GM13977 (cell line): ENCODE measurements around the gene TMCC2.

Experiments
- DNase-seq: peaks from one replicate; pipeline ENCODE4 v3.0.0; 2012; ENCODE audit warnings: low spot score
- CTCF ChIP-seq: IDR thresholded peaks from 2 replicates; pipeline ENCODE4 v1.5.1; 2012; ENCODE audit warnings: mild to moderate bottlenecking, control low read depth; ENCODE audit not compliant: insufficient read depth; ENCODE audit errors: extremely low read depth, missing control alignments
- in situ Hi-C: fragments of 300-500 bp; cut with MboI; formaldehyde crosslinking; loops from one replicate; pipeline ENCODE4 v1.12.0; 2022; ENCODE audit warnings: low sequenced_read_pairs, low pct_unique_long_range_greater_than_20kb, mixed read lengths, inconsistent platforms; ENCODE audit not compliant: unreplicated experiment

Gene TMCC2

GRCh38 chr1:205263580-205264190, 35.9 kb downstream of the TMCC2 start:
- in situ Hi-C loops, result loop anchor here (25.0 kb wide), 1 partner anchor 276 kb away; no protein-coding TSS in a partner anchor
- no peak for DNase-seq
- TF ChIP-seq CTCF, result no peak

- in situ Hi-C loops, result loop anchor here (25.0 kb wide), 1 partner anchor 279 kb away; no protein-coding TSS in a partner anchor
- TF ChIP-seq CTCF, result no peak
- DNase-seq, result no peak
These were observed 39.0 kb downstream of the TMCC2 start for GRCh38 chr1:205266611-205267305.

- no peak for TF ChIP-seq CTCF
- in situ Hi-C loops, result loop anchor here (25.0 kb wide), 1 partner anchor 280 kb away; no protein-coding TSS in a partner anchor
- no peak for DNase-seq
These were observed 39.7 kb downstream of the TMCC2 start for GRCh38 chr1:205267306-205267902.

DNA sequence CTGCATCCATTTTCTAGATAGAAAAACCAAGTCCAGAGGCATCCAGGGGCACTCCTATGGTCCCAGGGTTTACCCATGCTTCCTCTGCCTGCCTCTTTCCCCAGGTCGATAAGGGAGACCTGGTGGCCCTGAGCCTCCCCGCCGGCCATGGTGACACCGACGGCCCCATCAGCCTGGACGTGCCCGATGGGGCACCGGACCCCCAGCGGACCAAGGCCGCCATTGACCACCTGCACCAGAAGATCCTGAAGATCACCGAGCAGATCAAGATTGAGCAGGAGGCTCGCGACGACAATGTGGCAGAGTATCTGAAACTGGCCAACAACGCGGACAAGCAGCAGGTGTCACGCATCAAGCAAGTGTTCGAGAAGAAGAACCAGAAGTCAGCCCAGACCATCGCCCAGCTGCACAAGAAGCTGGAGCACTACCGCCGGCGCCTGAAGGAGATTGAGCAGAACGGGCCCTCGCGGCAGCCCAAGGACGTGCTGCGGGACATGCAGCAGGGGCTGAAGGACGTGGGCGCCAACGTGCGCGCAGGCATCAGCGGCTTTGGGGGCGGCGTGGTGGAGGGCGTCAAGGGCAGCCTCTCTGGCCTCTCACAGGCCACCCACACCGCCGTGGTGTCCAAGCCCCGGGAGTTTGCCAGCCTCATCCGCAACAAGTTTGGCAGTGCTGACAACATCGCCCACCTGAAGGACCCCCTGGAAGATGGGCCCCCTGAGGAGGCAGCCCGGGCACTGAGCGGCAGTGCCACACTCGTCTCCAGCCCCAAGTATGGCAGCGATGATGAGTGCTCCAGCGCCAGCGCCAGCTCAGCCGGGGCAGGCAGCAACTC, 41.3 kb downstream of the TMCC2 start:
- DNase-seq, result no peak
- in situ Hi-C loops, result loop anchor here (25.0 kb wide), 1 partner anchor 282 kb away; no protein-coding TSS in a partner anchor
- TF ChIP-seq CTCF, result no peak

DNA sequence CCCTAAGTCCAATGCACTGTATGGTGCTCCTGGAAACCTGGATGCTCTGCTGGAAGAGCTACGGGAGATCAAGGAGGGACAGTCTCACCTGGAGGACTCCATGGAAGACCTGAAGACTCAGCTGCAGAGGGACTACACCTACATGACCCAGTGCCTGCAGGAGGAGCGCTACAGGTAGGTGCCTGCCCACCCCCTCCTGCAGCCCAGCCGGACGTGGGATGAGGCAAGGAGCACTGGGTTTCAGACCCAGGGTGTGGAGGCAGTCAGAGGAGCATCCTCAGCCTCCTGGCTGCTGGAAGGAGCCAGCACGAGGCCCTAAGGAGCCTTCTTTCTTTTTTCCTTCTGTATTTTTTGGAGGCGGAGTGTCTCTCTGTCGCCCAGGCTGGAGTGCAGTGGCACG, 42.0 kb downstream of the TMCC2 start:
- DNase-seq, result peak; percentile 12
- in situ Hi-C loops, result loop anchor here (25.0 kb wide), 1 partner anchor 282 kb away; no protein-coding TSS in a partner anchor
- TF ChIP-seq CTCF, result no peak

DNA sequence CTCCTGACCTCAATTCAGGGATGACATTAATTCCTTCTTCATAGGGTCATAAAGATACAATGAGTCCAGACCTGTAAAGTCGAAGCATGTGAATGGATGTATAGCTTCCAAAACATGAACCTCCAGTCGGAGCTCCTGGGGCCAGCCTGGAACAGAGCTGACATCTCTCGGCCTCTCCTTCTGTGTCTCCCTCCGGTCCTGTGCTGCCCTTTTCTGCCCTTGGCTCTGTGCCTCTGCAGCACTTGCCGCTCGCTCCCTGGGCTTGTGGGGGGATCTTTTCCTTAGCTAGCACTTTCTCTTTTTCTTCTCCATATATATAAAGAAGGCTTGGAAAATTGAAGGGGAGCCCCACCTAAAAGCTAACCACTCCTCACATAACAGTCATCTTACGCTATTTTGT, 42.5 kb downstream of the TMCC2 start:
- in situ Hi-C loops, result loop anchor here (25.0 kb wide), 1 partner anchor 283 kb away; no protein-coding TSS in a partner anchor
- no peak for TF ChIP-seq CTCF
- peak; percentile 11 for DNase-seq
